ENCODE measurements around the gene MTERF2.
"Not testable (repeated sequence)": the region's sequence is repeated elsewhere in the genome, so short reads cannot be mapped to it uniquely, and the experiment has no call there.

MTERF2 gene

GRCh38 chr12:106986625-106987389 is at the start of gene MTERF2:
Gene MTERF2, minus strand, starts transcription at chr12:106987146. Its CDS starts 8,432 bp downstream, at chr12:106978714.
- peak; percentile 68 for DNase-seq (ENCODE audit: low read depth)

- DNase-seq (ENCODE audit: low read depth): no peak
Measured at GRCh38 chr12:107035733-107036132, 48.8 kb upstream of the MTERF2 start.

- DNase-seq (ENCODE audit: low read depth): no peak
Measured at GRCh38 chr12:107033758-107034739, 47.1 kb upstream of the MTERF2 start.

- no peak for DNase-seq (ENCODE audit: low read depth)
Measured at GRCh38 chr12:107032266-107032665, 45.3 kb upstream of the MTERF2 start.

- DNase-seq (ENCODE audit: low read depth): no peak
Measured at GRCh38 chr12:107031061-107031460, 44.1 kb upstream of the MTERF2 start.

GRCh38 chr12:107029081-107029480 is 42.1 kb upstream of the MTERF2 start:
- DNase-seq (ENCODE audit: low read depth): no peak

- no peak for DNase-seq (ENCODE audit: low read depth)
Measured at GRCh38 chr12:107027636-107028053, 40.7 kb upstream of the MTERF2 start.

- DNase-seq (ENCODE audit: low read depth): no peak
Measured at GRCh38 chr12:107026806-107027635, 40.1 kb upstream of the MTERF2 start.

GRCh38 chr12:107026356-107026755 is 39.4 kb upstream of the MTERF2 start:
- DNase-seq (ENCODE audit: low read depth): not testable (repeated sequence)

GRCh38 chr12:107025671-107026070 is 38.7 kb upstream of the MTERF2 start:
- no peak for DNase-seq (ENCODE audit: low read depth)

GRCh38 chr12:107019546-107019945 is 32.6 kb upstream of the MTERF2 start:
- DNase-seq (ENCODE audit: low read depth): no peak

GRCh38 chr12:107017042-107017441 is 30.1 kb upstream of the MTERF2 start:
- DNase-seq (ENCODE audit: low read depth): no peak

- DNase-seq (ENCODE audit: low read depth): no peak
Measured at GRCh38 chr12:107014055-107014454, 27.1 kb upstream of the MTERF2 start.

GRCh38 chr12:107012736-107013425 is 25.9 kb upstream of the MTERF2 start:
- DNase-seq (ENCODE audit: low read depth): no peak

- no peak for DNase-seq (ENCODE audit: low read depth)
Measured at GRCh38 chr12:107011519-107011918, 24.6 kb upstream of the MTERF2 start.

- no peak for DNase-seq (ENCODE audit: low read depth)
Measured at GRCh38 chr12:107007411-107007810, 20.5 kb upstream of the MTERF2 start.

- DNase-seq (ENCODE audit: low read depth): not testable (repeated sequence)
Measured at GRCh38 chr12:107002665-107003064, 15.7 kb upstream of the MTERF2 start.

- no peak for DNase-seq (ENCODE audit: low read depth)
Measured at GRCh38 chr12:106999446-106999845, 12.5 kb upstream of the MTERF2 start.

GRCh38 chr12:106997916-106998315 is 11.0 kb upstream of the MTERF2 start:
- DNase-seq (ENCODE audit: low read depth): no peak

- DNase-seq (ENCODE audit: low read depth): not testable (repeated sequence)
Measured at GRCh38 chr12:106996102-106996501, 9.2 kb upstream of the MTERF2 start.

- no peak for DNase-seq (ENCODE audit: low read depth)
Measured at GRCh38 chr12:106994579-106995220, 7.8 kb upstream of the MTERF2 start.
